DMS53 treated with DMSO at 0.1 percent for 48 hours (cell line): ENCODE results near the gene ALPK1.
"Not testable (repeated sequence)": the region's sequence is repeated elsewhere in the genome, so short reads cannot be mapped to it uniquely, and the experiment has no call there.

ENCODE experiments used
- DNase-seq: peaks from one replicate; lab custom pipeline; 2025; ENCODE audit not compliant: unreplicated experiment; lab: John Stamatoyannopoulos, UW

Gene ALPK1

GRCh38 chr4:112448306-112449132 is 151.3 kb downstream of the ALPK1 start:
- DNase-seq = no peak

- DNase-seq = no peak
These were observed 152.5 kb downstream of the ALPK1 start for GRCh38 chr4:112449708-112450107.

DNA sequence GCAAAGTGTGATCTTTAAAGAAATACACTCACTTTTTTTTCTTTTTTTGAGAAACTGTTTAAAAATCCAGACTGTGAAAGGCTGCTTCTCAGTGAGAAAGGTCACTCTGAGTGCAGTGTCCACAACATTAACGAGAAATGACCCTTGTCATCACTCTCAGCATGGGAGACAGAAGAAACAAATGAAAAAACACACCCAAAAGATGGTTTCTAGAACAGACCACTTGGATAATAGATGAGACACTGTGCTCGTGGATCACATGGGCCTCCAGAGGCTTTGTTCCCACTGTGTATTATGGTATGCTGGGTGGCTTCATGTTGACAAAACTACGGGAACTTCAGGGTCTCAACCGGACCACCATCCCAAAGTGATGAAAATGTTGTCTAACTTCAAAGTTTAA is 153.9 kb downstream of the ALPK1 start:
- no peak for DNase-seq

DNA sequence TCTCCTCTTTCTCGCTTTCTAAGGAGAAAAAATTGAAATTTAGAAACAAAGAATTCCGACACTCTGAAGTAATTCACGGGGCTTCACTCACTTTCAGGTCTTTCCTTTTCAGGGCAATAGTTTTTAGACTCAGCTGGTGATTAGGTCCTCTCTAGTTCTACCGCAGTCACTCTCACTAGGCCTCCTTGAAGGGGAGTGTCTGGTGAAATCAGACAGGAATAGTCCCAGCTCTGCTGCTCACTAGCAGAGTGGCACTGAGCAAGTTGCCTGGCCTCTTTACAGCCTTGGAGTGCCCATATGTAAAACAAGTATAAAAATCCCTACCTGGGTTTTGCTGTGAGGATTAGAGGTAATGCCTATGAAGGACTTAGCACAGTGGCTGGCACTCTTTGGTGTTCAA is 154.7 kb downstream of the ALPK1 start:
- no peak for DNase-seq

DNA sequence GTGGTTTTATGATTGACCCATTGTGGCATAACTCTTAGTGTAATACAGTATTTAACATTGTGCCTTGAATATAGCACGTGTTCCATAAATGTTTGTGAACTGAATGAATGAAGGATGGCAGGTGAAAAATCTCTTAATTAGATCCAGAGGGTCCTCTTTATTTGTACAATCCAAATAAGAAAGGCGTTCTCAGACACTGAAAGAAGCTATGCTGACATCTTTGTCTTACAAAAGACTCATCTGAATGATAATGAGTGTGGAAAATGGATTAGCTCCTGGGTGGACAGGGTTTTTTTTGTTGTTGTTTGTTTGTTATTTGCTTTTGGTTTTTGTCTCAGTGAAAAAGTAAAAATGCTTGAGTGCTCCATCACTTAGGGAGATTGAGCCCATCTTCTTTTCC is 156.2 kb downstream of the ALPK1 start:
- DNase-seq = no peak

- DNase-seq = no peak
These were observed 175.1 kb downstream of the ALPK1 start for GRCh38 chr4:112472318-112472717.

- DNase-seq = no peak
These were observed 176.8 kb downstream of the ALPK1 start for GRCh38 chr4:112473985-112474384.

GRCh38 chr4:112485930-112486329 is 188.8 kb downstream of the ALPK1 start:
- no peak for DNase-seq

DNA sequence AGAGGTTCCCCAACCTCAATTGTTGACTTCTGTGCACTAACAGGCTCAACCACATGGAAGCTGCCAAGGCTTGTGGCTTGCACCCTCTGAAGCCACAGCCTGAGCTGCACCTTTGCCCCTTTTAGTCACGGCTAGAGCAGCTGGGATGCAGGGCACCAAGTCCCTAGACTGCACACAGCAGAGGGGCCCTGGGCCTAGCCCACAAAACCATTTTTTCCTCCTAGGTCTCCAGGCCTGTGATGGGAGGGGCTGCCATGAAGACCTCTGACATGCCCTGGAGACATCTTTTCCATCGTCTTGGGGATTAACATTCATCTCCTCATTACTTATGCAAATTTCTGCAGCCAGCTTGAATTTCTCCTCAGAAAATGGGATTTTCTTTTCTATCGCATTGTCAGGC is 193.6 kb downstream of the ALPK1 start:
- DNase-seq = not testable (repeated sequence)
